GM12875 (cell line): ENCODE data around the gene IFNGR2.
"Not testable (repeated sequence)": the region's sequence is repeated elsewhere in the genome, so short reads cannot be mapped to it uniquely, and the experiment has no call there.

Experiments used
- H3K4me3 ChIP-seq: one replicate; pipeline ENCODE4 v1.5.1; 2011; ENCODE audit warnings: low read depth, low read length, control low read depth
- CTCF ChIP-seq: IDR thresholded peaks from 2 replicates; pipeline ENCODE4 v1.5.1; 2011; ENCODE audit warnings: low read depth, mild to moderate bottlenecking, control low read depth, inconsistent platforms, low read length, moderate library complexity, borderline replicate concordance; ENCODE audit not compliant: insufficient read depth

IFNGR2 gene

GRCh38 chr21:33402001-33402979 lies 923 bp upstream of the IFNGR2 start:
- no peak for TF ChIP-seq CTCF

GRCh38 chr21:33403786-33404585 lies 773 bp downstream of the IFNGR2 start:
- H3K4me3 ChIP-seq = peak overlapping the region; percentile 96
- TF ChIP-seq CTCF = no peak

More at GRCh38 chr21:33402001-33402979, 923 bp upstream of the IFNGR2 start:
- H3K4me3 ChIP-seq = peak overlapping the region; percentile 96

GRCh38 chr21:33406493-33406892 lies 3.3 kb downstream of the IFNGR2 start:
- H3K4me3 ChIP-seq = no peak overlapping the region
- no peak for TF ChIP-seq CTCF

GRCh38 chr21:33411949-33412430 lies 8.8 kb downstream of the IFNGR2 start:
- TF ChIP-seq CTCF = no peak
- H3K4me3 ChIP-seq = no peak overlapping the region

- H3K4me3 ChIP-seq = not testable (repeated sequence)
These were observed 9.2 kb downstream of the IFNGR2 start for GRCh38 chr21:33412439-33412831.

GRCh38 chr21:33412832-33413519 lies 9.8 kb downstream of the IFNGR2 start:
- TF ChIP-seq CTCF = no peak
- no peak overlapping the region for H3K4me3 ChIP-seq

GRCh38 chr21:33414068-33414467 lies 10.9 kb downstream of the IFNGR2 start:
- H3K4me3 ChIP-seq = no peak overlapping the region
- TF ChIP-seq CTCF = no peak
